ENCODE measurements around the gene MEG3. TPM values are rescaled to one million over a fixed set of nuclear protein-coding genes. Genes with fewer than 3 reads are reported as not detected.

Gene MEG3
- total RNA-seq, 2 experiments from 2014 or later, result not detected

- Mint-ChIP-seq H3K27ac (no peak overlapping the region), H3K9me3 (no peaks in the 10 kb centered on the region), H3K4me1 (ENCODE audit: low read depth) (no peaks in the 10 kb centered on the region), H3K27me3 (peaks cover 47% of the 10 kb centered on the region), H3K36me3 (no peaks in the 10 kb centered on the region), H3K4me3 (no peak overlapping the region)
- CTCF ChIA-PET, result interaction anchor here (0.5 kb wide), 1 partner anchor 328 kb away, joined by 3 read pairs; no protein-coding TSS in a partner anchor
- intact Hi-C loops (cut with micrococcal nuclease), result no loop called here
- POLR2A ChIA-PET, result no interaction called here
- no peak for DNase-seq
Observed at GRCh38 chr14:100902295-100903133, 76.6 kb downstream of the MEG3 start.

- no peaks in the 10 kb centered on the region for H3K36me3 Mint-ChIP-seq
- DNase-seq, result no peak
- H3K9me3 Mint-ChIP-seq, result no peaks in the 10 kb centered on the region
- intact Hi-C loops (cut with micrococcal nuclease), result no loop called here
- H3K27me3 Mint-ChIP-seq, result peaks cover 47% of the 10 kb centered on the region
- ChIA-PET CTCF (no interaction called here), POLR2A (no interaction called here)
- H3K4me1 Mint-ChIP-seq (ENCODE audit: low read depth), result no peaks in the 10 kb centered on the region
- H3K27ac Mint-ChIP-seq, result no peak overlapping the region
- H3K4me3 Mint-ChIP-seq, result no peak overlapping the region
Observed at GRCh38 chr14:100903134-100903468, 77.2 kb downstream of the MEG3 start.

- H3K36me3 Mint-ChIP-seq, result no peaks in the 10 kb centered on the region
- DNase-seq, result no peak
Observed at GRCh38 chr14:100903672-100904185, 77.8 kb downstream of the MEG3 start, which contains the start of gene RTL1. Gene RTL1, minus strand, starts transcription at chr14:100903722. Its CDS starts 18,934 bp downstream, at chr14:100884788.

GRCh38 chr14:100904307-100905087 is 78.6 kb downstream of the MEG3 start:
- peaks cover 40% of the 10 kb centered on the region for H3K27me3 Mint-ChIP-seq
- H3K36me3 Mint-ChIP-seq, result no peaks in the 10 kb centered on the region
- POLR2A ChIA-PET, result no interaction called here

More at GRCh38 chr14:100903672-100904185, 77.8 kb downstream of the MEG3 start, which contains the start of gene RTL1:
- H3K27me3 Mint-ChIP-seq, result peaks cover 47% of the 10 kb centered on the region
- no peak within 1 kb of the TSS for H3K4me3 Mint-ChIP-seq
- ChIA-PET POLR2A (no interaction called here), CTCF (no interaction called here)
- no peak within 1 kb of the TSS for H3K27ac Mint-ChIP-seq
- no peaks in the 10 kb centered on the region for H3K9me3 Mint-ChIP-seq
- intact Hi-C loops (cut with micrococcal nuclease), result no loop called here
- no peaks in the 10 kb centered on the region for H3K4me1 Mint-ChIP-seq (ENCODE audit: low read depth)

GRCh38 chr14:100905166-100905565 is 79.2 kb downstream of the MEG3 start:
- no peak overlapping the region for H3K4me3 Mint-ChIP-seq
- ChIA-PET CTCF (no interaction called here), POLR2A (no interaction called here)
- intact Hi-C loops (cut with micrococcal nuclease), result loop anchor here (5.0 kb wide), 1 partner anchor 722 kb away; no protein-coding TSS in a partner anchor
- no peak for DNase-seq
- no peaks in the 10 kb centered on the region for H3K36me3 Mint-ChIP-seq
- H3K9me3 Mint-ChIP-seq, result no peaks in the 10 kb centered on the region
- H3K27ac Mint-ChIP-seq, result no peak overlapping the region
- H3K4me1 Mint-ChIP-seq (ENCODE audit: low read depth), result no peaks in the 10 kb centered on the region
- H3K27me3 Mint-ChIP-seq, result peaks cover 36% of the 10 kb centered on the region

More at GRCh38 chr14:100904307-100905087, 78.6 kb downstream of the MEG3 start:
- intact Hi-C loops (cut with micrococcal nuclease), result loop anchor here (5.0 kb wide), 1 partner anchor 723 kb away; no protein-coding TSS in a partner anchor
- H3K4me3 Mint-ChIP-seq, result no peak overlapping the region
- CTCF ChIA-PET, result no interaction called here
- H3K9me3 Mint-ChIP-seq, result no peaks in the 10 kb centered on the region
- no peak for DNase-seq
- H3K27ac Mint-ChIP-seq, result no peak overlapping the region
- no peaks in the 10 kb centered on the region for H3K4me1 Mint-ChIP-seq (ENCODE audit: low read depth)

DNA sequence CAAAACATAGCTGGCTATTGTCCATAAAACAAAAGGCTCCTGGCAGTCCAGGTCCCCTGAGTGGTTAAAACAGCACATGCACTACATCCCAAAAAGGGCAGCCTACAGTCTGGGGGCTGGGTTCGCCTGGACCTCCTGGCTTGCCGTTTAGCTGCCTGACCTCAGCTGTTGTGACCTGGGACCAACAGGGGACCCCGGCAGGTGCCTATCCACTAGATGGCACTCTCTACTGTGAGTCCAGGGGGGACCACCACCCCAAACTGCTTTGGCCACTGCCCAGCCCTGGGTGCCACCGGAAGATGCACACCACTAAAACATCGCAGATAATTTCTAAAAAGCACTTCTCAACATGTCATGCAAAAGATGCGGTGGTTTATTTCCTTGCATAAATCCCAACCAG is 80.5 kb downstream of the MEG3 start:
- DNase-seq, result no peak
- H3K27ac Mint-ChIP-seq, result no peak overlapping the region
- peaks cover 26% of the 10 kb centered on the region for H3K27me3 Mint-ChIP-seq
- no peaks in the 10 kb centered on the region for H3K4me1 Mint-ChIP-seq (ENCODE audit: low read depth)
- intact Hi-C loops (cut with micrococcal nuclease), result loop anchor here (5.0 kb wide), 1 partner anchor 721 kb away; no protein-coding TSS in a partner anchor
- H3K36me3 Mint-ChIP-seq, result no peaks in the 10 kb centered on the region
- ChIA-PET CTCF (no interaction called here), POLR2A (no interaction called here)
- no peaks in the 10 kb centered on the region for H3K9me3 Mint-ChIP-seq
- no peak overlapping the region for H3K4me3 Mint-ChIP-seq

- ChIA-PET POLR2A (no interaction called here), CTCF (no interaction called here)
- H3K27me3 Mint-ChIP-seq, result peaks cover 20% of the 10 kb centered on the region
- no peaks in the 10 kb centered on the region for H3K9me3 Mint-ChIP-seq
- DNase-seq, result no peak
- intact Hi-C loops (cut with micrococcal nuclease), result loop anchor here (5.0 kb wide), 1 partner anchor 720 kb away; no protein-coding TSS in a partner anchor
- no peaks in the 10 kb centered on the region for H3K36me3 Mint-ChIP-seq
- H3K4me1 Mint-ChIP-seq (ENCODE audit: low read depth), result no peaks in the 10 kb centered on the region
- no peak overlapping the region for H3K27ac Mint-ChIP-seq
- no peak overlapping the region for H3K4me3 Mint-ChIP-seq
Observed at GRCh38 chr14:100907240-100907639, 81.3 kb downstream of the MEG3 start.

- Mint-ChIP-seq H3K27me3 (peaks cover 11% of the 10 kb centered on the region), H3K9me3 (no peaks in the 10 kb centered on the region), H3K4me3 (no peak overlapping the region), H3K27ac (no peak overlapping the region), H3K36me3 (no peaks in the 10 kb centered on the region), H3K4me1 (ENCODE audit: low read depth) (no peaks in the 10 kb centered on the region)
- intact Hi-C loops (cut with micrococcal nuclease), result loop anchor here (5.0 kb wide), 1 partner anchor 718 kb away; no protein-coding TSS in a partner anchor
- DNase-seq, result no peak
- ChIA-PET CTCF (no interaction called here), POLR2A (no interaction called here)
Observed at GRCh38 chr14:100909439-100909838, 83.5 kb downstream of the MEG3 start.

Small RNA genes within 50 kb of the gene (microRNA-seq; reads per million reads assigned to microRNA genes)
- gene MIR127 (ENCODE audit: borderline microRNAs expressed, borderline number of aligned reads, borderline replicate concordance) (3.5 reads per million), gene MIR136 (ENCODE audit: borderline microRNAs expressed, borderline number of aligned reads, borderline replicate concordance) (not detected), gene MIR2392 (ENCODE audit: borderline microRNAs expressed, borderline number of aligned reads, borderline replicate concordance) (not detected), gene MIR337 (ENCODE audit: borderline microRNAs expressed, borderline number of aligned reads, borderline replicate concordance) (not detected), gene MIR431 (ENCODE audit: borderline microRNAs expressed, borderline number of aligned reads, borderline replicate concordance) (not detected), gene MIR432 (ENCODE audit: borderline microRNAs expressed, borderline number of aligned reads, borderline replicate concordance) (not detected), gene MIR433 (ENCODE audit: borderline microRNAs expressed, borderline number of aligned reads, borderline replicate concordance) (not detected), gene MIR493 (ENCODE audit: borderline microRNAs expressed, borderline number of aligned reads, borderline replicate concordance) (not detected), gene MIR665 (ENCODE audit: borderline microRNAs expressed, borderline number of aligned reads, borderline replicate concordance) (not detected)

Other genes with a start within 250 kb of the MEG3 start
- gene BEGAIN, start 238.7 kb upstream of the MEG3 start, total RNA-seq, result 1 to 10 TPM; 3.3 to 3.4 TPM
- not detected for gene DLK1, start 99.2 kb upstream of the MEG3 start, total RNA-seq
- not detected for gene RTL1, start 77.6 kb downstream of the MEG3 start, total RNA-seq

Data from activated CD4-positive, alpha-beta memory T cell treated with anti-CD3 and anti-CD28 coated beads for 36 hours (primary cell).